ENCODE results near the gene FAU. TPM values are rescaled to one million over a fixed set of nuclear protein-coding genes. Genes with fewer than 3 reads are reported as not detected.

Gene FAU
- total and polyA plus RNA-seq, 9 of the 15 experiments (the other 6 are each of a cell fraction or from before 2014, with no cell fraction given) = 433 to 1,827 (median 942) TPM

GRCh38 chr11:65071907-65072630 lies 49.9 kb downstream of the FAU start:
- no peak overlapping the region for H3K4me3 ChIP-seq
- H3K9me1 ChIP-seq (ENCODE audit: control insufficient read depth, insufficient read depth, low read length) = no peaks in the 10 kb centered on the region
- H3K9ac ChIP-seq (ENCODE audit: insufficient read depth in 1 of 2, low read depth in 2 of 2, low read length in 2 of 2) = peak overlapping the region in 1 of 2 experiments; percentile 15; a peak in 1 of 4 replicates
- no TSS peak for BruUV-seq (replicated peaks)
- WGBS (ENCODE audit: insufficient coverage, low coverage, missing lambda C conversion rate) = 22% methylated on average over 4 of the region's 4 CpGs
- ChIA-PET POLR2A (interaction anchor here (0.7 kb wide), 1 partner anchor 10 kb away, joined by 3 read pairs; no protein-coding TSS in a partner anchor), CTCF (ENCODE audit: low intra/inter-chr PET ratio) (no interaction called here)
- H3K27ac ChIP-seq (ENCODE audit: extremely low read depth, low read depth, low read length) = no peak overlapping the region
- peaks cover 0 to 7% of the 10 kb centered on the region in 2 experiments; a peak in 2 of 5 replicates for H3K4me1 ChIP-seq (replicated peaks in 1 of 2; ENCODE audit: control insufficient read depth in 2 of 2, insufficient read depth in 2 of 2, low read length in 2 of 2)
- TF ChIP-seq ILF3 (IDR thresholded peaks at IDR 0.05; ENCODE audit: borderline replicate concordance) (no peak), ZNF586 (CRISPR knock-in tag; conservative IDR thresholded peaks at IDR 0.05) (no peak), HNRNPH1 (optimal IDR thresholded peaks at IDR 0.05; ENCODE audit: low read depth, low read length) (no peak), SMC3 (conservative IDR thresholded peaks at IDR 0.05; ENCODE audit: insufficient read depth, low read depth, low read length) (no peak), ZNF274 (IDR thresholded peaks at IDR 0.05; ENCODE audit: borderline replicate concordance, low read depth, low read length) (no peak), CHCHD3 (CRISPR knock-in tag; IDR thresholded peaks at IDR 0.05) (no peak), TEAD4 (IDR thresholded peaks at IDR 0.05; ENCODE audit: low read length) (no peak), TEAD4 (CRISPR knock-in tag; IDR thresholded peaks at IDR 0.05; ENCODE audit: borderline replicate concordance) (no peak), SPI1 (IDR thresholded peaks at IDR 0.05; ENCODE audit: borderline replicate concordance, low read depth, low read length) (no peak), PCBP1 (IDR thresholded peaks at IDR 0.05; ENCODE audit: low read depth, low read length, poor library complexity, severe bottlenecking) (no peak), ZNF146 (CRISPR knock-in tag; IDR thresholded peaks at IDR 0.05; ENCODE audit: unreplicated experiment) (no peak), ZBTB1 (CRISPR knock-in tag; IDR thresholded peaks at IDR 0.05; ENCODE audit: borderline replicate concordance, low read depth) (no peak), KHSRP (IDR thresholded peaks at IDR 0.05) (no peak), HSF4 (CRISPR knock-in tag; IDR thresholded peaks at IDR 0.05; ENCODE audit: borderline replicate concordance) (no peak), ZNF707 (CRISPR knock-in tag; conservative IDR thresholded peaks at IDR 0.05) (no peak), ARNT (IDR thresholded peaks at IDR 0.05) (no peak), TFAP4 (CRISPR knock-in tag; IDR thresholded peaks at IDR 0.05; ENCODE audit: borderline replicate concordance) (no peak), KAT2B (IDR thresholded peaks at IDR 0.05; ENCODE audit: low read depth, low read length) (no peak), ZNF77 (CRISPR knock-in tag; IDR thresholded peaks at IDR 0.05) (no peak)
- TF ChIP-seq, protein P1, sequence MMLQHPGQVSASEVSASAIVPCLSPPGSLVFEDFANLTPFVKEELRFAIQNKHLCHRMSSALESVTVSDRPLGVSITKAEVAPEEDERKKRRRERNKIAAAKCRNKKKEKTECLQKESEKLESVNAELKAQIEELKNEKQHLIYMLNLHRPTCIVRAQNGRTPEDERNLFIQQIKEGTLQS (IDR thresholded peaks at IDR 0.05) = no peak
- TF ChIP-seq, protein P1 (CRISPR knock-in tag; conservative IDR thresholded peaks at IDR 0.05) = no peak
- H3K79me2 ChIP-seq (ENCODE audit: control insufficient read depth, insufficient read depth, low read length) = no peaks in the 10 kb centered on the region; the same call in 2 of the 3 replicates
- intact Hi-C loops (cut with micrococcal nuclease) = no loop called here
- in situ Hi-C loops (cut with MboI) = no loop called here
- no peaks in the 10 kb centered on the region for H4K20me1 ChIP-seq (replicated peaks; ENCODE audit: control insufficient read depth, insufficient read depth, low read length)
- no peak overlapping the region for H2AFZ ChIP-seq (ENCODE audit: low read depth, low read length)
- H3K4me2 ChIP-seq (ENCODE audit: insufficient read depth, low read length) = no peak overlapping the region
- no peaks in the 10 kb centered on the region for H3K27me3 ChIP-seq (ENCODE audit: control insufficient read depth in 2 of 2, insufficient read depth in 2 of 2, low read length in 2 of 2)
- peaks cover 15% of the 10 kb centered on the region for H3K36me3 ChIP-seq (ENCODE audit: control insufficient read depth, insufficient read depth, low read length)
- DNase-seq (ENCODE audit: extremely low read depth in 1 of 4, low spot score in 3 of 4) = no peak
- no peaks in the 10 kb centered on the region for H3K9me3 ChIP-seq (replicated peaks; ENCODE audit: control insufficient read depth, insufficient read depth, low read depth, low read length)
- ATAC-seq = no peak
- FAIRE-seq = peak; percentile 44
